GM19025 (cell line): ENCODE results near the gene TIGD3.

Experiments used
- ATAC-seq: cut with Tn5 transposase; IDR thresholded peaks from one replicate; pipeline ENCODE4 v1.9.1; 2021; ENCODE audit warnings: mild to moderate bottlenecking, low read depth, moderate library complexity; ENCODE audit not compliant: unreplicated experiment

TIGD3 gene

DNA sequence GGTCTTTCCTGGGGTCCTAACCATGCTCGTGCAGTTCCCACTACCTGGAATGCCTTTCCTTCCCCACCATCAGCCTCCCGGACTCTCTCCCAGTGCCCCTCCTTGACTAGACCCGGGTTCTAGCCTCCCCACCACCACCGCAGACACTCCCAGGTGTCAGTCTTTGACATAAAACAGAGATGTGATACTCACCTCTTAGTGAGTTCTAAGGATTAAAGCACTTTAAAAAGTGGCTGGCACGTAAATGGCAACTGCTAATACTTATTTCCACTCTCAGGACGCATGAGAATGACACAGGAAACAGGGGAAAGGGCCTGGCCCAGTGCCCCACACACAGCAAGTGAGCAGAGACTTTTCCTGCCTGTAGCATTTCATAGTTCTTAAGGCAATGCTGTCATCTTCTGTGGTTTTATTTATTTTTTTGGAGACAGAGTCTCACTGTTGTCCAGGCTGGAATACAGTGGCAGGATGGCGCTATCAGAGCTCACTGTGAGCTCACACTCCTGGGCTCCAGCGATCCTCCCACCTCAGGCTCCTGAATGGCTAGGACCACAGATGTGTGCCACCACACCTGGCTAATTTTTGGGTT is 29.8 kb downstream of the TIGD3 start:
- no peak for ATAC-seq

DNA sequence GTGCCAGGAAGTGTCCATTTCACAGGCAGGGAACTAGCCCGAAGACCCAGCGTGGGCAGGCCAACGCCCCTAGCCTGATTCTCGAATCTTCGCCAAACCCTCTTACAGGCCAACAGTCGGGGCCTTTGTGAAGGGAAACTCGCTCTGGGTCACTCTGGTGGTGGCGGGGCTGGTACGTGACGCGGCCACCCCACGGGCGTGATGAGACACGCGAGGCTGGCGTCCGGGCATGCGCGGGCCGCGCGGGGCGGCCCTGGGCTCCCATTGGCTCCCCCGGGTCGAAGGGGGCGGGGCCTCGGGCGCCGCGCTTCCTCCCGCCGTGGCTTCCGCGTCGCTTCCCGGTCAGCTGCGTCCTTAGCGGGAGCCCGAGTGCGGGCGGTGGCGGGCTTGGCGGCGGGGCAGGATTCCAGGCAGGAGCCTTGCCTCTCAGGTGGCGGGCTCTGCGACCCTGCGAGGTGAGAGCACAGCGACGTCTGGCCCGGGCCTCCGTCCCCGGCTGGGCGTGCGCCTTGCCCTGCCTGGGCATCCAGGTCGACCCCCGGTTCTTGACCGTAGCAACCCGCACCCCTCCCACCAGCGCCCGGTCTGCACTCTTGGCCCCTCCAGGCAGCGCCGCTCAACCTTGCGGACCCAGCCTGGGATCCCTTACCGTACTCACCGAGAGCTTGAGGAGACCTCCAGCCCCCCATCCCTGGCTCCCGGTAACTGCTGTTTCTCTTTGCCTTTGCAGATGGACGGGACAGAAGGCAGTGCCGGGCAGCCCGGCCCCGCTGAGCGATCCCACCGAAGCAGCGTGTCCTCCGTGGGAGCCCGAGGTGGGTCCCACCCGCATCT is 32.0 kb downstream of the TIGD3 start, which contains the start of gene FRMD8:
FRMD8 (plus strand) TSS at position 331 of the 834 bp plus-strand sequence; CDS start at position 731, 400 bp downstream.
- ATAC-seq, result peak; percentile 39

DNA sequence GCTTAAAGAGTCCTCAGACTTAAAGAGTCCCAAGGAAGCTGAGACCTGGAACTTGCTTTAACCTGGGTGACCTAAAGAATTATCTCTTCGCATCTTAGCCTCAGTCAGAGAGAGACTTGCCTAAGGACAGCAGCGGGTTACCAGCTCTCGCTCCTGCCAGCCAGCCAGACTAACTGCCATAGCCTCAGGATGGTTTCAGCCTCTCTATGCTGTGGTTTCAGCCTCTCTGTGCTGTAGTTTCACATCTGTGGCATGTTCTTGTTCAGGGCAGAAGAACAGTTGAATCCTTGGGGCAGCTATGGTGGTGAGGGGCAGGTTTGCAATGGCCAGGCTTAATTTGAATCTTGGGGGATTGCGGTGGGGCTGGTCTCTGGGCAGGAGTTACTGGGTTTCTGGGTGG is 34.2 kb downstream of the TIGD3 start:
- ATAC-seq, result no peak

DNA sequence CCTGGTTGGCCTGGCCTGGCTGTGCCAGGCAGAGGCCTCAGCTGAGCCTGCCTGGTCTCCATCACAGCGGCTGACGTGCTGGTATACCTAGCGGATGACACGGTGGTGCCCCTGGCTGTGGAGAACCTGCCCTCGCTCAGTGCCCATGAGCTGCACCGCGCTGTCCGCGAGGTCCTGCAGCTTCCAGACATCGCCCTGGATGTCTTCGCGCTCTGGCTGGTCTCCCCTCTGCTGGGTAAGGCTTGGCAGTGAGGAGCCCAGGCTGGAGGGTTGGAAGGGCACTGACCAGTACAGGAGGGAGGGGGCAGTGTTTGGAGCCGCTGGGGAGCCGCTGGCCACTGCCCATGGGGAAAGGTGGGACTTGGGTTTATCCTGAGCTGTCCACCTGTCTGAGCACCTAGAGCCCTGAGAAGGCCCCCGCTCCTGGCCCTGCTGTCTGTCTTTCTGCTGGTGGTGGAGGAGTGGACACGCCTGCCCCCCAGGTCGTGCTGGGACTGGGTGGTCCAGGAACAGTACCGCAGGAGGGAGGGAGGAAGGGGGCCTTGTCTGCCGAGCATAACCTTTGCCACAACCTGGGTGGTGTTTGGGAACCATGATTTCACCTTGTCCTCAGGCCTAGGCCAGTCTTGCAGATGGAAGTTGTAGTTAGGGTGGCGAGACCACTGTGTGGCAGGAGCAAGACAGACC is 34.9 kb downstream of the TIGD3 start:
- no peak for ATAC-seq

DNA sequence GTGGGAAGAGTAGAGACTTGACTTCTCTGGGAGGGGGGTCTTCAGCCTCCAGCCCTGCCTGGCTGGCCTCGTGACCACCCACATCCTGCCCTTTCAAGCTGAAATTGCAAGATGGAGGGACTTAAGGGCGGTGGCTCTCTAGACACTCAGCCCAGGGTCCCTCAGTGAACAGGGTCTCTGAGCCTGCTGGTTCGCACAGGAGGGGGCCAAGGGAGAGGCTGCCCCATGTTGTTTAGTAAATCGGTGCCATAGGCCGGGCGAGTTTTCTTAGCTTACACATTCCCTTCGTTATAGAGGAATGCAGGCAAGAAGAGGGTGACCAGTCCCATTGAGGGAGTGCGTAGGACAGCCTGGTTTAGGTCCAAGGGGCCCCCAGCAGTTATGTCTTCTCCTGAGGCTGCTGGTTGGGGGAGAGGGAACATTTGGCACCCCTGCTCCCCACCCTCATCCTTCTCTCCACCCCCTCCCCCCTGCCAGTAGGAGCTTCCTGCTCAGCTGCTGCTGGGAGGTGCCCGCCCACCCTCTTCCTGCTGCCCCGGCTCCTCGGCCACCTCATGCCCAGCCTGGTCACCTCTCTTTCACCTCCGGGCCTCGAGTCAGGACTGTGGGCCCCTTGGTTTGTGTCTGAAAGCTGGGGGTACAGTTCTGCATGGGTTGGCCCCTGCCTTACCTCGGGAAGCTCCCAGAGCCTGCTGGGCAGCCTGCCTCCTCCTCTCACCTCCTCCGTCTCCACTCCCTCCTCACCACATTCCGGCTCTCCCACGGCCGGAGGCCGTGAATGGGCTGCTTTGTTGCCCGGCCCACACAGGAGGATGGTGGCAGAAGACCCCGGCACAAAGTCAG is 35.8 kb downstream of the TIGD3 start:
- ATAC-seq, result no peak

DNA sequence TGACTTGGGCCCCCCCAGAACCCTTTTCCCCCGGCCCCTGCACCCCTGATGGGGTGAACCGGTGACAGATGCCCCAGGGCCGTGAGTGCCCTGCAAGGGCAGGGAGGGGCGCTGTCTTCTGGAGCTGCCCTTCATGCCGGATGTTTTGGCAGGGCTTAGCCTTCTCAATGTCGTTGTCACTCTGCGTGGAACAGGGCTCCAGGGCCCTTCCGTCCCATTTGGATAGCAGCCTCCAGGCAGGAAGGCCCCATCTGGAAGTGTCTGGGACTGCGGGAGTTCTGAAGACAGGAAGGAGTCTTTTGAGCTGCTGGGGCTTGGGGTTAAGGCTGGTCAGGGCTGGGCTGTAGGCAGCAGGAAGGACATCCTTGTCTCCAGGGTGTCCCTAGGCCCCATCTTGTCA is 36.4 kb downstream of the TIGD3 start:
- no peak for ATAC-seq

DNA sequence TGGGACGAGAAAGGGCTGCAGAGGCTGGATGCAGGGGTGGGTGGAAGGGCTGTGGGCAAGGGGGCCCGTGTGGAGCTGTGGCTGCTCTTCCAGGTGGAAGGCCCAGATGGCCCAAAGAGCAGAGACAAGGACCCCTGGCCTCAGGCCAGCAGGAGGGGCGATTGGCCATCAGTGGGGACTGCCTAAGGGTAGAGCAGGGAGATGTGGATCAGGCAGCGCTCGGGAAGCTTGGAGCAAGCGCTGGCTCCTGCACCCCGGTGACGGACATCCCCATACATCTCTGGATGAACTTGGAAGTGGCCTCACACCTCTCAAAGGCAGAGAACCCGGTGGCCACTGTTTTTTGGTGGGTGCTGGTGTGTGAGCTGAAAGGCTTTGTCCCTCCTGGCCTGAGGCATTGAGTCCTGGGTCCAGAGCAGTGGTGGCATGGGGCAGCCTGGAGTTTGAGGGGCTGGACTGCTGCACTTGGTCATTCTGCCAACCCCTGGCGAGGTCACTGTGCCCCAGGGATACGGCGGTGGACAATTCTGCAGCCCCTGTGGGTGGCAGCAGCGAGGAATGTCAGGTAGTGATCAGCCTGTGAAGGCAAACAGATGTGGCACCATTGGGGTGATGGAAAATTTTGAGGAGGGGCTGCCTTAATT is 37.8 kb downstream of the TIGD3 start:
- ATAC-seq, result no peak

DNA sequence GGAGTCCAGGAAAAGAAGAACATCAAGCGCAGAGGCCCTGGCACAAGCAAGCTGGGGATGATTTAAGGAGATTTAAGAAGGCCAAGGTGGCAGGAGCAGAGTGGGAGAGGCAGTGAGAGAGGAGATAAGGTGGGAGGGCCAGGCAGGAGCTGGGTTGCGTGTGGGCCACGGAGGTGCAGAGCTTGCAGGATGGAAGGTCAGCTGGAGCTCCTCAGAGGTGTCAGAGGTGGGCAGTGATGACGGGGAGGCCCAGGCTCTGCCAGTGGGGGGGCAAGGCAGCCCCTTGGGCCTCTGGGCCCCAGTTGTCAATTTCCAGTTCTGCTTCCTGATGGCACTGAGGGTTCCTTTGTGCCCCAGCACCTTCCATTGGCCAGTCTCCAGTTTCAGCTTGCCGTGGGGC is 38.3 kb downstream of the TIGD3 start:
- ATAC-seq, result no peak

DNA sequence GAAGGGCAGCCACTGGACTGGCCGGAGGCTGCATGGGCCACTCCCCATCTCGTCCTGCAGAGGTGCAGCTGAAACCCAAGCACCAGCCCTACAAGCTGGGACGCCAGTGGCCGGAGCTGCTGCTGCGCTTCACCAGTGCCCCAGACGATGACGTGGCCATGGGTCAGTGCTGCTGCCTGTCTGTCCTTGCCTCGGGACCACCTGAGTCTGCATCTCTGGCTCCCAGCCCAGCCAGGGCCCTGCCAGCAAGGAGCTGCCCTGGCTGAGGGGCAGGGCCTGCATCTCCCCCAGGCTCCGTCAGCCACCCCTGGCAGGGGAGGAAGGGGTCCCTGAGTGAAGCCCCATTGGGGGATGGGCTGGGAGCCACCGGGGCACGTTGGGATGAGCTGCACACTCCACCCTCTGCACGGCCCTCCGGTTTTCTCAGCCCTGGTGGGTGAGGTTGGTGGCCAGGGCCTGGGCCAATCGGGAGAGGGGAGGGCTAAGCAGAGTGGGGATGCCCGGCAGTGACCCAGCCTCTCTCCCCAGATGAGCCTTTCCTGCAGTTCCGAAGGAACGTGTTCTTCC is 39.0 kb downstream of the TIGD3 start:
- ATAC-seq, result no peak

DNA sequence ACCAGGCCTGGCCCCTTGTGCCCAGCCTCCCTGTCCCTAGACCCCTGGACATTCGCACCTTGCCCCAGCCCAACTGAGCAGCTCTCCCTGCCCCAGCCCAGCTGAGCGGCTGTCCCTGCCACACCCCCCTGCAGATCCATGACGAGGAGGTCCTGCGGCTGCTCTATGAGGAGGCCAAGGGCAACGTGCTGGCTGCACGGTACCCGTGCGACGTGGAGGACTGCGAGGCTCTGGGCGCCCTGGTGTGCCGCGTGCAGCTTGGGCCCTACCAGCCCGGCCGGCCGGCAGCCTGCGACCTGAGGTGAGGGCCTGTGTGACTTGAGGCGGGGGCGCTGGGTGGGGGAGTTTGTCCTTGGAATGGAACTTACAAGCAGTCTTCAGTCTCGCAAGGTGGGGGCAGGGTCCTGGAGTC is 39.6 kb downstream of the TIGD3 start:
- ATAC-seq, result no peak

DNA sequence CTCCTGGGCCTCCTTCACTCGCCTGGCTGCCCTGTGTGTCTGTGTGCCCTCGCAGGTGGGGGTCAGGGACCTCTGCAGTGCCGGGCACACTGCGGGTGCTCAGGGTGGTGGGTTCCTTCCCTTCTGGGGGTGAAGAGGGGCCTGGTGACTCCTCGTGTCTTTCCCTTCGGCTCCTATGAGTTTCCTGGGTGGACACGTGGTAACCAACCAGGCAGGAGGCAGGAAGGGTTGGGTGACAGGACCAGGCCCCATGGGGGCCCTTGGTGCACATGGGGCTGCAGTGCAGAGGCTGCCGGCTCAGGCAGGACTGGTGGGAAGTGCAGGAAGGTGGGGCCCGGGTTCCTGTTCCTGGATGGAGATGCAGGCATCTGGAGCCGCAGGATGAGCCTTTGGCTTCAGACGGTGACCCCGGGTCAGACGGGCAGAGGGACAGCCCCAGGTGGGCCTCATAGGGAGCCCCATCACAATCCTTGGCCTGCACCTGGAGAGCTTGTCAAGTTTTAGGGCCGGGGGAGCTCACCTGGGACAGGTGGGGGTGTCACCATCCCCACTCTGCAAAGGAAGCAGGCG is 41.5 kb downstream of the TIGD3 start:
- no peak for ATAC-seq

DNA sequence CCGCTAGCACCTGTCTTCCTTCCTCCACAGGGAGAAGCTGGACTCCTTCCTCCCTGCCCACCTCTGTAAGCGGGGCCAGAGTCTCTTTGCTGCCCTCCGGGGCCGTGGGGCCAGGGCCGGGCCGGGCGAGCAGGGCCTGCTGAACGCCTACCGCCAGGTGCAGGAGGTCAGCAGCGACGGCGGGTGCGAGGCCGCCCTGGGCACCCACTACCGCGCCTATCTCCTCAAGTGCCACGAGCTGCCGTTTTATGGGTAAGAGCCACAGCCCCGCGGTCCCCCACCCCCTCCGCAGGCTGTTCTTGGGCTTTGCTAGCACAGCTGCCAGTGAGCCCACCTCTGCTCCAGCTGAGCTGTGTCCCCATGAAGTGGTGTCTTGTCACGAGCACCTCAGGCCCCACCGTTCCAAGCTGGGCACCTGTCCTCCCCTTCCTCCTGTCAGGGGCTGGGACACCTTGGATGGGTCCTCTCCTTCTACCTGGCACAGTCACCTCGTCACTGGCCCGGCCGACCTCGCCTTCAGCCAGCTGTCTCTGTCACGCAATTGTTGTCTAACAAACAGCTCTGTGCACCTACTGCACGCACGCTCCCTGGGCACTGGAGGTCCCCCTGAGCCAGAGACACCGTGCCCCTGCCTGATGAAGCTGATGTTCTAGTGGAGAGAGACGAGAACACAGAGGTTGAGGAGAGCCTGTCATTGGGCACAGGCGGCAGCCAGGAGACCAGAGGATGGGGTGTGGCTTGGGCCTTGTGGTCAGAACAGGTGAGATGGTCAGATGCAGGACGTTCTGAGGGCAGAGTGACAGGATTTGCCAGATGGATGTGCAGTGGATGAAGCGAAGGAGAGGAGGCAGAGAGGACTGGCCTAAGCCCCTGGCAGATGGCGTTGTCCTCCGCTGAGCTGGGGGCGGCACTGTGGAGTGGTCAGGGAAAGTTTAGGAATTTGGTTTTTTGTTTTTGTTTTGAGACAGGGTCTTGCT is 42.5 kb downstream of the TIGD3 start:
- ATAC-seq, result no peak

DNA sequence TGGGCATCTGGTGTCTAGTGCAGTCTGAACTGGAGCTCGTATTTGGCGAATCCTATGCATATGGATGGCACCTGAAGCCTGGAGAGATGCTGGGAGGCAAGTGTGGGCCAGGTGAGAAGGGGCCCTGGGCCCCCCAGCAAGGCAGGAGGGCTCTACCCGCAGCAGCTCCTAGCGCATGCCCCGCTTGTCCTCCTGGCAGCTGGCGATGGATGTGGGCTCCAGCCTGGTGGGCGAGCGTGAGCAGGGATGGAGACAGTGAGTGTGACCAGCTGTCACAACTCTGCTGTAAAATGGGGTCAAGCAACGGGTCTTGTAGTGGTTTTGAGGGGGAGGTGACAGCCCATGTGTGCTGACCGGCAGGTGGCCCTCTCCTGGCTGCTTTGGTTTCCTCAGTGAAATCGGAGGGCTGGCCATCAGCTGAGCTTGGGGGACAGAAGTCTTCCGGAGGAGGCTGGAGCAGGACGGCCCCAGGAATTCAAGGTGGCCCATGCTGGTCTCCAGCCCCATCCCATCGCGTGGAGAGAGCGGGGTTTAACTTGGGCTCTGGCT is 43.9 kb downstream of the TIGD3 start:
- ATAC-seq, result no peak

DNA sequence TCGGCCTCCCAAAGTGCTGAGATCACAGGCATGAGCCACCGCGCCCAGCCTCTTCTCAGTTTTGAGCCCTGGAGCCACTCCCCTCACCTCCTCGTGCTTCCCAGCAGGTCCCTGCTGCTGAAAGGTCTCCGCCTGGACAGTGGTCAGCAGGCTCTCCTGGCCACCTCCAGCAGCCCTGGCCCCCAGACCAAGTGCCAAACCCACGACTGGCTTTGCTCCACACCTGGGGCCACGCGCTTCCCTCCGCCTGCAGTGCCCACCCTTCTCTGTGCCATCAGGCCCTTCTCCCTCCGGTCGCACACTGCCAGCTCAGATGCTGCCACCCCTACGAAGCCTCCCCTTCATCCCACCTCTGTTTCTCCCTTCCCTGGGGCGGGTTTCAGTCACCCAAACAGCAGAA is 44.7 kb downstream of the TIGD3 start:
- no peak for ATAC-seq

DNA sequence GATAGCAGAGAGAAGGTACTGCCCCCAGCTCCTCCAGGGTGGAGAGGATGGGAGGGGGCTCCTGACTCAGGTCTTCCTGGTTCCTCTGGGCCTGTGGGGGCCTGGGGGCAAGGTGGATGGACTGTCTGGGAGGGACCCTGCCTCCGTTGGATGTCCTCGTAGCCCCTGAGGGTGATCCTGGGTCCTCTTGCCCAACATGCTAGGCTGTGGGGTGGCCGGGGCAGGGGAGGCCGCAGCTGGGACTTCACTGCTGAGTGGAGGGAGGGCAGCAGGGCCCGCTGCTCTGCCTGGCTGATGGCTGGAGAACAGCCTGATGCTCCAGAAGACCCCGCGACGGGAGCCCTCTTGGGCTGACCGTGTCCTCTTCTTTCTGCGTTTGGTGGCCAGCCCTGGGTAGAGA is 45.3 kb downstream of the TIGD3 start:
- ATAC-seq, result no peak

DNA sequence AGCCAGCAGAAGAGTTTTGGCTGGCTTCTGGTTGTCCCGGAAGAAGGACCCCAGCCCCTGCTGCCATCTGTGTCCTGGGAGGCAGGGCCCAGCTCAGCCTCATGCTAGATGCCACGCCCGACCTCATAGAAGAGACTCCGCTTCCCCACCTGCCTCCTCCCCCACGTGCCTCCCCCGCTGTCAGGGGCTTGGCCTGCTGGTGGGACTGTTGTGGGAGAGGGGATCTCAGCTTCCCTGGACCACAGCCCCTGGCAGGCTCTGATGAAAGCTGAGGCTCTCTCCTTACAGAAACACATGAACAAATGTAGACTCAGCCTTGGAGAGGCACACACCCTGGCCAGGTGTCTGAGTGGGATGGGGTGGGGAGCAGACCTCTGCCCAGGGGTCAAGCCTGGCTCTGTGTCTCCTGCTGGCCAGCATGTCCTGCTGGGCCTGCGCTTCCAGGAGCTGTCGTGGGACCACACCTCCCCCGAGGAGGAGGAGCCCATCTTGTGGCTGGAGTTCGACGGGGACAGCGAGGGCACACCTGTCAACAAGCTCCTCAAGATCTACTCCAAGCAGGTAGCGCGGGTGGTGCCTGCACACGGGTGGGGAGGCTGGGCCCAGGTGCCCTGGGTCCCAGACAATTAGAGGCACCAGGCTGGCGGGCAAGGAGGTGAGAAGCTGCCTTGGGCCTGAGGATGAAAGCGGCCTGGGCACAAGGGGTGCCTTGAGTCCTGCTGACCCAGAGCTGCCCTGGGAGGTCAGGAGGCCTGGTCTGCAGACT is 45.9 kb downstream of the TIGD3 start:
- no peak for ATAC-seq

DNA sequence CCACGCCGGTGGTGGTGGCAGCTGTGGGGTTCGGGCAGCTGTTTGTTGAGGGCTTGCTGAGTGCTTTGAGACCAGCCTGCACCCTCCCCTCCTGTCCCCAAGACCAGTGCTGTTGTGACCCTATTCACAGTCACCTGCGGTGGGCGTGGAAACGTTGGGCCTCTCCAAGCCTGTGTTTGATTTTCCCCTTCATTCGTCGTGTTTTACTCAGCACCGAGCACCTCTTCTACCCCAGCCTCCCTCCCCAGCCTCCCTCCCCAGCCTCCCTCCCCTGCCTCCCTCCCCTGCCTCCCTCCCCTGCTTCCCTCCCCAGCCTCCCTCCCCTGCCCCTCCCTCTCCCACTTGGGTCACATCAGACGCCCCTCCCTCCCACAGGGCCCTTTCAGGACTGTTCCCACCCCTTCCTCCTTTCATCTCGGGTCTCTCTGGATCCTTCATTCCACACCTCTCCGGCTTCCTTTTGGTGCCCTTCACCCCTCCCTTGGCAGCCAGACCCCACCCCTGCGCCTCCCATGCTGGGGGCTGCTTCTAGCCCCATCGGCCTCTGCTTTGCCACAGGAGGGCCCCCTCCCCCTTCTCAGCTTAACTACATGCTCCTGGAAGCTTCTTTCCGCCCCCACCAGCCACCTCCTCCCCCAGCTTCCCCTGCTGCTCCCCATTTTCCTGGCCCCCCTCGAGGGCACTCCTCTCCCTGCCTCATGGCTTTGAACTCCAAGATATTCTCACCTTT is 46.7 kb downstream of the TIGD3 start:
- no peak for ATAC-seq
